ENCODE measurements around the gene SLC48A1.
A peak's percentile ranks its signal among the peaks of the same experiment; 100 is the strongest.
"Not testable (repeated sequence)": the region's sequence is repeated elsewhere in the genome, so short reads cannot be mapped to it uniquely, and the experiment has no call there.

Gene SLC48A1

GRCh38 chr12:47794679-47795078 lies 21.6 kb downstream of the SLC48A1 start:
- DNase-seq, result no peak

GRCh38 chr12:47795121-47795813 lies 22.2 kb downstream of the SLC48A1 start:
- no peak for DNase-seq

GRCh38 chr12:47795814-47796411 lies 22.9 kb downstream of the SLC48A1 start:
- no peak for DNase-seq

GRCh38 chr12:47797441-47797840 lies 24.4 kb downstream of the SLC48A1 start:
- no peak for DNase-seq

- DNase-seq, result no peak
Measured at GRCh38 chr12:47798382-47798948, 25.4 kb downstream of the SLC48A1 start.

- DNase-seq, result no peak
Measured at GRCh38 chr12:47799357-47799955, 26.4 kb downstream of the SLC48A1 start.

- DNase-seq, result no peak
Measured at GRCh38 chr12:47800582-47800981, 27.5 kb downstream of the SLC48A1 start.

- DNase-seq, result no peak
Measured at GRCh38 chr12:47801170-47801903, 28.3 kb downstream of the SLC48A1 start.

- no peak for DNase-seq
Measured at GRCh38 chr12:47801904-47802246, 28.8 kb downstream of the SLC48A1 start.

GRCh38 chr12:47802312-47802711 lies 29.3 kb downstream of the SLC48A1 start:
- DNase-seq, result peak; percentile 47

- no peak for DNase-seq
Measured at GRCh38 chr12:47803191-47803875, 30.3 kb downstream of the SLC48A1 start.

GRCh38 chr12:47804171-47804570 lies 31.1 kb downstream of the SLC48A1 start:
- DNase-seq, result no peak

GRCh38 chr12:47805417-47805816 lies 32.4 kb downstream of the SLC48A1 start:
- DNase-seq, result no peak

- no peak for DNase-seq
Measured at GRCh38 chr12:47807338-47807737, 34.3 kb downstream of the SLC48A1 start.

GRCh38 chr12:47808050-47808449 lies 35.0 kb downstream of the SLC48A1 start:
- DNase-seq, result peak; percentile 63

GRCh38 chr12:47808574-47809365 lies 35.7 kb downstream of the SLC48A1 start:
- DNase-seq, result no peak

GRCh38 chr12:47809518-47809917 lies 36.5 kb downstream of the SLC48A1 start:
- not testable (repeated sequence) for DNase-seq

- no peak for DNase-seq
Measured at GRCh38 chr12:47811072-47811396, 38.0 kb downstream of the SLC48A1 start.

- DNase-seq, result no peak
Measured at GRCh38 chr12:47811581-47812484, 38.8 kb downstream of the SLC48A1 start.

- peak; percentile 89 for DNase-seq
Measured at GRCh38 chr12:47812797-47813510, 39.9 kb downstream of the SLC48A1 start.

Measured in eye (tissue), 1 donor.